K562 (cell line): ENCODE results near the gene DEPDC4. TPM values are rescaled to one million over a fixed set of nuclear protein-coding genes. Genes with fewer than 3 reads are reported as not detected.

ENCODE experiments used
- ARID2 ChIP-seq: fragments of 450-650 bp; IDR thresholded peaks from 2 replicates; pipeline ENCODE4 v1.6.1; 2017; ENCODE audit warnings: antibody characterized with exemption, mild to moderate bottlenecking
- ATF3 ChIP-seq, 2 experiments: fragments of 450-650 bp in 1 of 2; sonication (generic) in 1 of 2; formaldehyde crosslinking in 1 of 2; IDR thresholded peaks in 1 of 2; conservative IDR thresholded peaks in 1 of 2; 2 replicates each; pipeline versions ENCODE4 v1.6.1 to v1.8.1; 2016 to 2023; ENCODE audit warnings: mild to moderate bottlenecking in 2 of 2, moderate library complexity in 2 of 2, inconsistent platforms in 1 of 2, missing genetic modification reagents in 1 of 2
- BMI1 ChIP-seq: fragments of 150-350 bp; IDR thresholded peaks from 2 replicates; pipeline ENCODE4 v1.6.1; 2014; ENCODE audit warnings: low read length
- DIDO1 ChIP-seq: fragments of 450-650 bp; IDR thresholded peaks from 2 replicates; pipeline ENCODE4 v1.6.1; 2016; ENCODE audit warnings: low read depth, missing biosample characterization, missing genetic modification characterization
- DPF2 ChIP-seq: fragments of 450-650 bp; IDR thresholded peaks from 2 replicates; pipeline ENCODE4 v1.6.1; 2016
- EGR1 ChIP-seq: fragments of 450-650 bp; conservative IDR thresholded peaks from 2 replicates; pipeline ENCODE4 v1.6.1; 2017; ENCODE audit warnings: mild to moderate bottlenecking
- FOXJ3 ChIP-seq: sonication (generic); formaldehyde crosslinking; IDR thresholded peaks from 2 replicates; pipeline ENCODE4 v1.4.0; 2020; ENCODE audit warnings: mild to moderate bottlenecking, missing genetic modification reagents
- FOXO4 ChIP-seq: fragments of 450-650 bp; formaldehyde crosslinking; IDR thresholded peaks from 2 replicates; pipeline ENCODE4 v1.4.0; 2020; ENCODE audit warnings: mild to moderate bottlenecking, moderate library complexity
- GTF2F1 ChIP-seq: IDR thresholded peaks from 2 replicates; pipeline ENCODE4 v1.6.1; 2011; ENCODE audit warnings: low read depth, low read length, improper control_type of control experiment
- HMG20A ChIP-seq: fragments of 450-650 bp; formaldehyde crosslinking; conservative IDR thresholded peaks from 2 replicates; pipeline ENCODE4 v1.4.0; 2020; ENCODE audit warnings: mild to moderate bottlenecking, mixed read lengths
- MAZ ChIP-seq, 2 experiments: fragments of 450-650 bp in 1 of 2; sonication (generic) in 1 of 2; formaldehyde crosslinking; IDR thresholded peaks in 1 of 2; conservative IDR thresholded peaks in 1 of 2; 2 replicates each; pipeline versions ENCODE4 v1.4.0 to v1.5.0; 2020; ENCODE audit warnings: mild to moderate bottlenecking in 1 of 2, missing genetic modification reagents in 1 of 2
- NCOA6 ChIP-seq: fragments of 450-650 bp; IDR thresholded peaks from 2 replicates; pipeline ENCODE4 v1.6.1; 2017; ENCODE audit warnings: mild to moderate bottlenecking
- NFYB ChIP-seq: IDR thresholded peaks from 2 replicates; pipeline ENCODE4 v1.6.1; 2011; ENCODE audit warnings: mild to moderate bottlenecking, moderate library complexity; ENCODE audit not compliant: insufficient read length; ENCODE audit errors: extremely low read depth
- NUFIP1 ChIP-seq: fragments of 450-650 bp; IDR thresholded peaks from 2 replicates; pipeline ENCODE4 v1.6.1; 2018; ENCODE audit not compliant: partially characterized antibody
- POU5F1 ChIP-seq: fragments of 150-350 bp; IDR thresholded peaks from 2 replicates; pipeline ENCODE4 v1.6.1; 2014; ENCODE audit warnings: borderline replicate concordance, low read length, low read depth, mild to moderate bottlenecking; ENCODE audit not compliant: partially characterized antibody
- PYGO2 ChIP-seq: fragments of 450-650 bp; IDR thresholded peaks from 2 replicates; pipeline ENCODE4 v1.6.1; 2016; ENCODE audit warnings: mild to moderate bottlenecking, missing genetic modification characterization, moderate library complexity, missing compliant biosample characterization
- SAFB2 ChIP-seq: fragments of 200-400 bp; formaldehyde crosslinking; IDR thresholded peaks from 2 replicates; pipeline ENCODE4 v1.6.1; 2018; ENCODE audit warnings: borderline replicate concordance, low read length, low read depth, moderate library complexity; ENCODE audit not compliant: severe bottlenecking
- SMC3 ChIP-seq: conservative IDR thresholded peaks from 2 replicates; pipeline ENCODE4 v1.6.1; 2011; ENCODE audit warnings: low read depth, low read length, improper control_type of control experiment; ENCODE audit not compliant: insufficient read depth
- SNAPC5 ChIP-seq: fragments of 250-450 bp; sonication (Bioruptor Pico); IDR thresholded peaks from 2 replicates; pipeline ENCODE4 v1.8.0; 2021; ENCODE audit warnings: moderate library complexity, mild to moderate bottlenecking, inconsistent platforms
- SNRNP70 ChIP-seq: fragments of 200-400 bp; formaldehyde crosslinking; optimal IDR thresholded peaks from 2 replicates; pipeline ENCODE3; 2017; ENCODE audit warnings: low read depth, low read length
- U2AF1 ChIP-seq: fragments of 200-400 bp; formaldehyde crosslinking; optimal IDR thresholded peaks from 2 replicates; pipeline ENCODE3; 2017; ENCODE audit warnings: mild to moderate bottlenecking, low read depth, low read length, moderate library complexity
- ZFP30 ChIP-seq: fragments of 250-450 bp; sonication (Bioruptor Pico); IDR thresholded peaks from 2 replicates; pipeline ENCODE4 v1.8.0; 2022; ENCODE audit warnings: moderate library complexity, mild to moderate bottlenecking, inconsistent platforms, borderline replicate concordance
- ZNF121 ChIP-seq: sonication (generic); formaldehyde crosslinking; conservative IDR thresholded peaks from 2 replicates; pipeline ENCODE4 v1.8.0; 2022; ENCODE audit warnings: missing genetic modification reagents
- ZNF197 ChIP-seq: fragments of 200-800 bp; sonication (Bioruptor generic); IDR thresholded peaks from 2 replicates; pipeline ENCODE4 v1.6.1; 2016; ENCODE audit warnings: low read depth, missing genetic modification characterization, missing compliant biosample characterization
- ZNF408 ChIP-seq: fragments of 250-450 bp; sonication (Bioruptor Pico); IDR thresholded peaks from 2 replicates; pipeline ENCODE4 v1.4.0; 2020; ENCODE audit warnings: low read depth, mild to moderate bottlenecking, moderate library complexity
- ZNF695 ChIP-seq: fragments of 450-650 bp; formaldehyde crosslinking; IDR thresholded peaks from 2 replicates; pipeline ENCODE4 v1.4.0; 2020; ENCODE audit warnings: mild to moderate bottlenecking, moderate library complexity
- ZNF707 ChIP-seq: fragments of 250-450 bp; sonication (Bioruptor Pico); conservative IDR thresholded peaks from 2 replicates; pipeline ENCODE4 v1.8.0; 2022; ENCODE audit warnings: inconsistent platforms, mild to moderate bottlenecking, moderate library complexity
- polyA plus RNA-seq, 8 experiments: library from polyadenylated mRNA; depleted of rRNA in 4 of 8; stranded (reverse) in 5 of 8; unstranded in 3 of 8; fragments of >200 nt; fragmentation: Nextera tagmentation in 2 of 8; fragmentation: Illumina TruSeq in 1 of 8; extraction: Ambion mirVana in 2 of 8; extraction: Trizol in 1 of 8; gene quantifications; 2 replicates each; pipeline versions ENCODE4 v1.2.1 to v1.2.3, GENCODE V29; 2011 to 2014; ENCODE audit warnings: inconsistent platforms in 1 of 8, missing spikeins in 1 of 8
- total RNA-seq, 7 experiments: library from RNA; depleted of rRNA in 6 of 7; stranded (reverse); fragments of >200 nt in 6 of 7; fragmentation: Illumina TruSeq in 2 of 7; extraction: Trizol in 2 of 7; gene quantifications; 2 replicates each; pipeline versions ENCODE4 v1.2.1 to v1.2.3, GENCODE V29; 2011 to 2021; ENCODE audit warnings: low replicate concordance in 1 of 7

DEPDC4 gene
- total and polyA plus RNA-seq, 9 of the 15 experiments (the other 6 are each of a cell fraction or from before 2014, with no cell fraction given) = 3.6 to 13.2 (median 7.4) TPM

GRCh38 chr12:100199347-100200149 lies 67.3 kb downstream of the DEPDC4 start (continued):
- TF ChIP-seq U2AF1 (no peak), NCOA6 (peak; percentile 92), SNRNP70 (no peak), POU5F1 (no peak), ZNF197 (no peak), SAFB2 (no peak), ZNF707 (no peak), ZNF121 (no peak), NUFIP1 (no peak), ZFP30 (CRISPR knock-in tag) (no peak), ZNF695 (no peak), DPF2 (no peak), FOXJ3 (CRISPR knock-in tag) (no peak), ZNF408 (CRISPR knock-in tag) (no peak), SNAPC5 (CRISPR knock-in tag) (no peak), ATF3 (IDR thresholded peaks at IDR 0.05) (no peak), ATF3 (CRISPR knock-in tag; conservative IDR thresholded peaks at IDR 0.05) (no peak), FOXO4 (CRISPR knock-in tag) (no peak), NFYB (no peak), MAZ (CRISPR knock-in tag; conservative IDR thresholded peaks at IDR 0.05 in 1 of 2, IDR thresholded peaks at IDR 0.05 in 1 of 2) (0 out of 4 replicates have a peak, but pooled peaks of 1 of the 2 experiments have one; percentile 5), BMI1 (no peak), ARID2 (no peak), GTF2F1 (no peak), PYGO2 (tag) (no peak), SMC3 (no peak), EGR1 (peak; percentile 16; the same call in 1 of the 2 replicates), HMG20A (CRISPR knock-in tag) (no peak), DIDO1 (tag) (no peak)
